ENCODE data around the gene HS3ST3A1.
"Not testable (repeated sequence)": the region's sequence is repeated elsewhere in the genome, so short reads cannot be mapped to it uniquely, and the experiment has no call there.

The HS3ST3A1 gene

DNA sequence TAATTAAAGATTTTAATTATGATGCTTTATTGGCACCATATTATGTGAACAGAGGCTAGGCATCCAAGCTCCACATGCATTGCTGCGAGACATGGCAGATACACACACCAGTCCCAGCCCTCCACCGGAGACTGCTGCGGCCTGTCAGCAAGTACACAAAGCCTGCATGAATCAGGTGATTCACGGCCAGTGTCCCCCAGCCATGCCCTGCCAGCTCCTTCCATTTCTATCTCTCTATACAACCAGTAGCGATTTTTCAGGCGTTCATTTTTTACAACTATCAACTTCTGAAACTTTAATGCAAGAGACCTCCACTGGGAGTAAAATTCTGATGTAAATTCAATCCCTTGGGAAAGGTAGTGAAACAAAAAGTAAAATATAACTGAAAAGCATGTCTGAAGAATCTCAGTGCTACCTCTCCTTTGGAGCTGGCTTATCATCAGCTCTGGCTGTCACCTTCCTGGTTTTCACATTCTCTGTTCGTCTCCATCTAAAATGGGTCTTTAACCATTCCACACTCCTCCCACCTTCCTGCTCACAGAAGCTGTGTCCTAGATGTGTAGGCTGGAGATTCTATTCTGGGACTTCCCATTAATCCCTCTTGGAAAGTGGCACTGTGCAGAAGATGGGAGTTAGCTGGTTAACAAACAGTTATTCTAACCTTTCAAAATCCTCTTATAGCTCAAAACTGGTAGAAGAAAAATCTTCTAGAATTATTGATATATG lies 32.2 kb downstream of the HS3ST3A1 start:
- no peak for DNase-seq

GRCh38 chr17:13568582-13569397 lies 32.9 kb downstream of the HS3ST3A1 start:
- DNase-seq = no peak

- DNase-seq = no peak
These were observed 37.9 kb downstream of the HS3ST3A1 start for GRCh38 chr17:13563866-13564265.

- no peak for DNase-seq
These were observed 39.4 kb downstream of the HS3ST3A1 start for GRCh38 chr17:13562271-13562800.

DNA sequence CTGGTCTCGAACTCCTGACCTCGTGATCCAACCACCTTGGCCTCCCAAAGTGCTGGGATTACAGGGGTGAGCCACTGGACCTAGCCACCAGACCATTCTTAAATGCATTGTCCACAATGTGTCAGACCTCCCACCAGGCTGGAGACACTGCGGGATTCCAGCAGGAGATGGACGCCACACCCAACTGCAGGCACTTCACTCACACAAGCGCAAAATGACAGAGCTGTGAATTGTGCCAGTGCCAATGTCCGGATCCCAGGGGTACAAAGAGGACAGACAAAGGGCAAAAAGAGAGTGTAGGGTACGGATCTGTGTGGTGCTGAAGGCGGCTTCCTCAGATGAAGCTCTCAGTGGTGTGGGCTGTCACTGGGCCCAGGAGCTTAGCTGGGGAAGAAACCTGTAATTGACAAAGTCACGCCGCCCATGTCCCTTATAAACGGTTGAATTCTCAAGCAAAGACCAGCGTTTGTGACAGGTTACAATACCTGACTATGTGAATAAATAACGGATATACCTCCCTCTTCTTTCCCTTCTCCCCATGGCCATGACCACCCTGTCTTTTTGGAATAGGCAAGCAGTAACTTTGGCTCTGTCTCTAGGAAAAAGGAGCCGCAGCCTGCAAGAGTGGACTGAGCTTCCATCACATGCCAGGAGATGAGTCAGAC lies 40.0 kb downstream of the HS3ST3A1 start:
- DNase-seq = no peak

- DNase-seq = no peak
These were observed 40.8 kb downstream of the HS3ST3A1 start for GRCh38 chr17:13560935-13561334.

GRCh38 chr17:13558588-13558987 lies 43.1 kb downstream of the HS3ST3A1 start:
- no peak for DNase-seq

DNA sequence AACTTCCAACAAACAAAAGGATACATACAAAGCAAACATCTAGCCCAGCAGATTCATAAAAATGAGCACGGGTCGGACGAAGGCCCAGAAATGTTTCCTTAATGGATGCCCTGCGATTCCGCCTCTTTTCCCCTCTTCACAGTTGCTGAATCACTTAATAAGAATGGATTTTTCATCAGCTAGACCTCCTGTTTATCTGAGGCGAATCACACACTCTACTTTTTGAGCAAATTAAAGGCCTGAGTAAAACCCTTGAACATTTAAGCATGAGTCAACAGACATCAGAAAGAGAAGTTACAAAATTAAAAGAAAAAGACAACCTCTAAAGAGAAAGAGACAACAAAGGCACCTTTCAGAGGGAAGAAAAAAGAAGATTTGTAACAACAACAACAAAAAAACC lies 44.7 kb downstream of the HS3ST3A1 start:
- DNase-seq = no peak

GRCh38 chr17:13554231-13554630 lies 47.5 kb downstream of the HS3ST3A1 start:
- no peak for DNase-seq

DNA sequence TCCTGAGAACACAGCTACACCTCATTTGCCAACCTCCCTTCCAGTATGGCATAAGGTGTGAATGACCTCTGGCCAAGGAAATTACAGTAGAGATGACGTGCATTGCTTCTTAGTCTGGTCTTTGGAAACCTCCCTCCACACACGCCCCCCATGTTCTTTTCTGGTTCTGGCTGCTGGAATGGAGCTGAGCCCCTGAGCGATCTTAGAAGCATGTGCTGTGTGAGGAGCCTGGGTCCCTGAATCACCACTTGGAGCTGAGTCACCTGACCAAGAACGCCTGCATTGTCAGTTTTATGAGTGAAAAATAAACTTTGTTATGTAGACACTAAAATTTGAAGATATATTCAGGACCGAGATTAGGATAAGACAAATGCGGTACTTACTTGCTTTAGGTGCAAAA lies 51.4 kb downstream of the HS3ST3A1 start:
- no peak for DNase-seq

DNA sequence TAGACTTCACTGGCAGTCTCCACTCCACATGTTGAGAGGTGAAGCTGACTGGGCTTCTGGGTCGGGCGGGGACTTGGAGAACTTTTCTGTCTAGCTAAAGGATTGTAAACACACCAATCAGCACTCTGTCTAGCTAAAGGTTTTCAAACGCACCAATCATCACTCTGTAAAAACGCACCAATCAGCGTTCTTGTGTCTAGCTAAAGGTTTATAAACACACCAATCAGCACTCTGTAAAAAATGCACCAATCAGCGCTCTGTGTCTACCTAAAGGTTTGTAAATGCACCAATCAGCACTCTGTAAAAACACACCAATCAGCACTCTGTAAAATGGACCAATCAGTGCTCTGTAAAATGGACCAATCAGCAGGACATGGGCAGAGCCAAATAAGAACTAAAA lies 53.2 kb downstream of the HS3ST3A1 start:
- DNase-seq = not testable (repeated sequence)

GRCh38 chr17:13546851-13547250 lies 54.9 kb downstream of the HS3ST3A1 start:
- DNase-seq = no peak

- no peak for DNase-seq
These were observed 55.8 kb downstream of the HS3ST3A1 start for GRCh38 chr17:13545941-13546340.

GRCh38 chr17:13544765-13545164 lies 57.0 kb downstream of the HS3ST3A1 start:
- no peak for DNase-seq

- DNase-seq = no peak
These were observed 57.4 kb downstream of the HS3ST3A1 start for GRCh38 chr17:13544292-13544691.

DNA sequence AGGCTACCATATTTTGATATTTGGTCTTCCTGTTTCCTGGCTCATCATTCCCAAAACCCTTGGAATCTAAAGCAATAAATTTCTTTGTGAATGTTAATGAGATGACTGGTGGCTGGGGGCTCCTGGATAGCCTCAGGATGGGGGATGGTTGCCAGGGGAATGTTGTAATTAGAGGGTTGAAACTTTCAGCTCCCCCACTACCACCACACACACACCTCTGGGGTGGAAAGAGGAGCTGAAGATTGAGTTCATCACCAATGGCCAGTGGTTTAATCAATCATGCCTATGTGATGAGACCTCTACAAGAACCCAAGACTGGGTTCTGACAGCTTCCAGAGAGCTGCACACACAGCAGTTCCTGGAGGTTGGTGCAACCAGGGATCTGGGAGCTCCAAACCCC lies 59.1 kb downstream of the HS3ST3A1 start:
- no peak for DNase-seq

GRCh38 chr17:13541032-13541480 lies 60.7 kb downstream of the HS3ST3A1 start:
- no peak for DNase-seq

GRCh38 chr17:13540546-13540945 lies 61.2 kb downstream of the HS3ST3A1 start:
- no peak for DNase-seq

- no peak for DNase-seq
These were observed 62.3 kb downstream of the HS3ST3A1 start for GRCh38 chr17:13539421-13539820.

- no peak for DNase-seq
These were observed 62.8 kb downstream of the HS3ST3A1 start for GRCh38 chr17:13538841-13539411.

DNA sequence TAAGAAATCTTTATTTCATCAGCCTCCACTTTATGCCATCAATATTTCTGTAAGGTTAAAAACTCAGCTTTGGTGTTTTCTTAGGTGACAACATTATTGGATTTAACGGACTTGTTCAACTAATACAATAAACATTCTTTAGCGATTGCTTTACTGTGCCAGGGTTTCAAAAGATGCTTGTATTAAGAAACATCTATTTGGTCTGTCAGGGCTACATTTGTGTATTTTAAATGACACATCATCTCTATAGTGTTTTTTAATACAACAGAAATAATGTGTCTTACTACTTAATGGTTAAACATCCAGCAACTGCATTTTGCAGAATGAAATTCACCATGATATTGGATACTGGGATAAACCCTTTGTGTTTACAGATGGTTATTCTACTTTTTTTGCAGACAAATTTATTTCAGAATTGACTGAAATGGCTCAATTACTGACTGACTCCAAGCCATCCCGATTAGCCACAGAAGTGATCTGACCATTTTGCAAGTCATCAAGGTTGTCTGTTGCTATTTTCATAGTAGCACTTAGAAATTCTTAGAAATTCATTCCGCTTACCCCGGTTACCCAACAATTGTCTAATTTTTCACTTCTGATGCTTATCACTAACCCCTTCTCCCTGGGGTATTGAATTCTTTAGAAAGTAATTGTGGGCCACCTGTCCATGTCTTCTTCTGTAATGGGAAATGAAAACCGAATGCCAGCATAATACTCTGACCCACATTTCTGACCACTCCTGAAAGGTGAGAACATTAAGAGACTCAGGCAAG lies 63.7 kb downstream of the HS3ST3A1 start:
- no peak for DNase-seq

GRCh38 chr17:13537167-13537731 lies 64.5 kb downstream of the HS3ST3A1 start:
- no peak for DNase-seq
